ENCODE data around the gene SINHCAF. TPM values are rescaled to one million over a fixed set of nuclear protein-coding genes. Genes with fewer than 3 reads are reported as not detected.

Gene SINHCAF
- total and polyA plus RNA-seq, 2 of the 8 experiments (the other 6 are each of a cell fraction or from before 2014, with no cell fraction given) = 138 to 576 TPM

DNA sequence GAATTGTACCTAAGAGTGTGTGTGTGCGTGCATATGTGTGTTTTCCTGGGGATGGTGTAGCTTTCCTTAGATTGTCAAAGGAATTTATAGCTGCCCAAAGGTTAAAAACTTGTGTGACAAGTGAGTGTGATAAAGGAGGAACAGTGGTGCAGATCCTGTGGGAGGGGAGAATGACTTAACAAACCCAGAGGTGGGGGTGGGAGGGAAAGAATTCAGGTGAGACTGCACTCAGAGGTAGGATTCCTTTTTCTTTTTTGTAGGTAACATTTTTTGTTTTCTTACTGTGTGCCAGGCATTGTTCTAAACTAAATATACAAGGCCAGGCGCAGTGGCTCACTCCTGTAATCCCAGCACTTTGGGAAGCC, 45.3 kb upstream of the SINHCAF start (continued):
- TF ChIP-seq CHD7 (IDR thresholded peaks at IDR 0.05; ENCODE audit: insufficient replicate concordance, low read length) (peak; percentile 92), EP300 (IDR thresholded peaks at IDR 0.05; ENCODE audit: borderline replicate concordance in 1 of 2, low read depth in 2 of 2, low read length in 2 of 2) (no peak), CBX8 (IDR thresholded peaks at IDR 0.05; ENCODE audit: borderline replicate concordance, low read depth, low read length) (no peak), EZH2 (IDR thresholded peaks at IDR 0.05; ENCODE audit: low read depth, low read length, severe bottlenecking) (no peak)
